Vagina (tissue), 2 donors: ENCODE data around the gene PROS1.

Source experiments
- POLR2A ChIP-seq, 2 donors: fragments of 450-650 bp; IDR thresholded peaks; one replicate each; pipeline ENCODE4 v1.6.1; 2017; ENCODE audit warnings: antibody characterized with exemption in 2 of 2, mild to moderate bottlenecking in 2 of 2, moderate library complexity in 2 of 2
- POLR2AphosphoS5 ChIP-seq, 2 donors: sonication (generic); formaldehyde crosslinking; IDR thresholded peaks; one replicate each; pipeline ENCODE4 v1.9.0; 2017; ENCODE audit warnings: antibody characterized with exemption in 2 of 2, mild to moderate bottlenecking in 2 of 2, low read depth in 1 of 2; ENCODE audit not compliant: insufficient read depth in 1 of 2
- TF ChIP-seq, protein P1 (sequence below), 3 experiments: fragments of 450-650 bp in 2 of 3; fragments of 200-600 bp in 1 of 3; sonication (generic) in 1 of 3; IDR thresholded peaks; one replicate each; pipeline ENCODE4 v1.5.1; 2017 to 2019; ENCODE audit warnings: antibody characterized with exemption in 3 of 3, mild to moderate bottlenecking in 2 of 3, moderate library complexity in 2 of 3

DNA sequence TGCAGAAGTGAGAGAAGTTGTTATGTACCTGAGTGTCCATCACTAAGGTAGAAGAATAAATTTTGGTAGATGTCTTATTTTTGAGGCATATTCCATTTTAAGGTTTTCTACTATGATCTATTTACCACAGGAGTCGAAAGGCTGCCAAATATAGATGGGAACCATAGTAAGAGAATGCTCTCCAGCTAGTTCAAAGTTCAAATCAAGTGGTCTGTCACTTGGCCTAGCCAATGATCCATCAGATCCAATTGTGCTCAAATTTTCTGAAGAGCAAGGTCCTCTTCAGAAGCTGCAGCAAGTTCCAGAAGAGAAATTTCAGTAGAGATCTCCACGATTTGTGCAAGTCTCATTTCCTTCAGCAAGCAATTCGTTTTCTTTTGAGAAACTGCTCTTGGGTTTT is 10.9 kb downstream of the PROS1 start:
- TF ChIP-seq, protein P1, sequence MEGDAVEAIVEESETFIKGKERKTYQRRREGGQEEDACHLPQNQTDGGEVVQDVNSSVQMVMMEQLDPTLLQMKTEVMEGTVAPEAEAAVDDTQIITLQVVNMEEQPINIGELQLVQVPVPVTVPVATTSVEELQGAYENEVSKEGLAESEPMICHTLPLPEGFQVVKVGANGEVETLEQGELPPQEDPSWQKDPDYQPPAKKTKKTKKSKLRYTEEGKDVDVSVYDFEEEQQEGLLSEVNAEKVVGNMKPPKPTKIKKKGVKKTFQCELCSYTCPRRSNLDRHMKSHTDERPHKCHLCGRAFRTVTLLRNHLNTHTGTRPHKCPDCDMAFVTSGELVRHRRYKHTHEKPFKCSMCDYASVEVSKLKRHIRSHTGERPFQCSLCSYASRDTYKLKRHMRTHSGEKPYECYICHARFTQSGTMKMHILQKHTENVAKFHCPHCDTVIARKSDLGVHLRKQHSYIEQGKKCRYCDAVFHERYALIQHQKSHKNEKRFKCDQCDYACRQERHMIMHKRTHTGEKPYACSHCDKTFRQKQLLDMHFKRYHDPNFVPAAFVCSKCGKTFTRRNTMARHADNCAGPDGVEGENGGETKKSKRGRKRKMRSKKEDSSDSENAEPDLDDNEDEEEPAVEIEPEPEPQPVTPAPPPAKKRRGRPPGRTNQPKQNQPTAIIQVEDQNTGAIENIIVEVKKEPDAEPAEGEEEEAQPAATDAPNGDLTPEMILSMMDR (IDR thresholded peaks at IDR 0.05), result no peak
- TF ChIP-seq POLR2AphosphoS5 (IDR thresholded peaks at IDR 0.05; ENCODE audit: insufficient read depth in 1 of 2, low read depth in 1 of 2) (no peak), POLR2A (IDR thresholded peaks at IDR 0.05) (no peak)
